K562 (cell line): ENCODE data around the gene PCNX3. TPM values are rescaled to one million over a fixed set of nuclear protein-coding genes. Genes with fewer than 3 reads are reported as not detected.

ENCODE experiments used
- BCOR ChIP-seq: fragments of 450-650 bp; IDR thresholded peaks from 2 replicates; pipeline ENCODE4 v1.6.1; 2016
- ESRRA ChIP-seq: fragments of 450-650 bp; IDR thresholded peaks from 2 replicates; pipeline ENCODE4 v1.6.1; 2014; ENCODE audit warnings: low read depth, mild to moderate bottlenecking, moderate library complexity, borderline replicate concordance
- ETS2 ChIP-seq: IDR thresholded peaks from 2 replicates; pipeline ENCODE4 v1.6.1; 2016; ENCODE audit warnings: borderline replicate concordance, missing genetic modification characterization, mild to moderate bottlenecking, moderate library complexity, missing compliant biosample characterization; ENCODE audit not compliant: poor library complexity, severe bottlenecking
- JUN ChIP-seq, 2 experiments: sonication (generic) in 1 of 2; formaldehyde crosslinking in 1 of 2; IDR thresholded peaks; 2 replicates each; pipeline versions ENCODE4 v1.6.1 to v1.8.0; 2012 to 2022; ENCODE audit warnings: borderline replicate concordance in 2 of 2, mild to moderate bottlenecking in 2 of 2, improper control_type of control experiment in 1 of 2, low read depth in 1 of 2, low read length in 1 of 2, missing genetic modification reagents in 1 of 2
- NEUROD1 ChIP-seq: fragments of 150-350 bp; IDR thresholded peaks from 2 replicates; pipeline ENCODE4 v1.6.1; 2014; ENCODE audit warnings: borderline replicate concordance, low read length, low read depth; ENCODE audit not compliant: partially characterized antibody
- POLR2AphosphoS5 ChIP-seq: IDR thresholded peaks from 2 replicates; pipeline ENCODE4 v1.6.1; 2011; ENCODE audit warnings: mild to moderate bottlenecking, low read depth, low read length, moderate library complexity; ENCODE audit not compliant: control insufficient read depth, insufficient read depth
- RERE ChIP-seq: sonication (generic); formaldehyde crosslinking; IDR thresholded peaks from 2 replicates; pipeline ENCODE4 v1.8.0; 2023; ENCODE audit warnings: missing genetic modification reagents, mild to moderate bottlenecking, borderline replicate concordance
- TOE1 ChIP-seq, 2 experiments: fragments of 450-650 bp in 1 of 2; sonication (generic) in 1 of 2; formaldehyde crosslinking in 1 of 2; IDR thresholded peaks; 2 replicates each; pipeline versions ENCODE4 v1.7.1 to v1.8.0; 2016 to 2022; ENCODE audit warnings: borderline replicate concordance in 2 of 2, mild to moderate bottlenecking in 2 of 2, antibody characterized with exemption in 1 of 2, inconsistent platforms in 1 of 2, low read depth in 1 of 2, missing genetic modification reagents in 1 of 2, moderate library complexity in 1 of 2
- ZNF79 ChIP-seq: fragments of 250-450 bp; sonication (Bioruptor Pico); IDR thresholded peaks from 2 replicates; pipeline ENCODE4 v1.4.0; 2020; ENCODE audit warnings: low read depth, mild to moderate bottlenecking, moderate library complexity
- polyA plus RNA-seq, 8 experiments: library from polyadenylated mRNA; depleted of rRNA in 4 of 8; stranded (reverse) in 5 of 8; unstranded in 3 of 8; fragments of >200 nt; fragmentation: Nextera tagmentation in 2 of 8; fragmentation: Illumina TruSeq in 1 of 8; extraction: Ambion mirVana in 2 of 8; extraction: Trizol in 1 of 8; gene quantifications; 2 replicates each; pipeline versions ENCODE4 v1.2.1 to v1.2.3, GENCODE V29; 2011 to 2014; ENCODE audit warnings: inconsistent platforms in 1 of 8, missing spikeins in 1 of 8
- total RNA-seq, 7 experiments: library from RNA; depleted of rRNA in 6 of 7; stranded (reverse); fragments of >200 nt in 6 of 7; fragmentation: Illumina TruSeq in 2 of 7; extraction: Trizol in 2 of 7; gene quantifications; 2 replicates each; pipeline versions ENCODE4 v1.2.1 to v1.2.3, GENCODE V29; 2011 to 2021; ENCODE audit warnings: low replicate concordance in 1 of 7

PCNX3 gene
- total and polyA plus RNA-seq, 9 of the 15 experiments (the other 6 are each of a cell fraction or from before 2014, with no cell fraction given): 0.11 to 47.8 (median 12.8) TPM

GRCh38 chr11:65662799-65663638 lies 47.4 kb downstream of the PCNX3 start, which contains the start of gene RELA (continued):
- 0 out of 2 replicates have a peak, but pooled peaks have one; percentile 61 for TF ChIP-seq RERE
- peak; percentile 88 for TF ChIP-seq JUN (IDR thresholded peaks at IDR 0.05; ENCODE audit: borderline replicate concordance, low read depth, low read length)
- peak; percentile 78; the same call in 1 of the 2 replicates for TF ChIP-seq JUN (CRISPR knock-in tag; IDR thresholded peaks at IDR 0.05; ENCODE audit: borderline replicate concordance)
- TF ChIP-seq ZNF79 (CRISPR knock-in tag): no peak
- TF ChIP-seq BCOR: peak; percentile 71; the same call in 1 of the 2 replicates
- TF ChIP-seq POLR2AphosphoS5: peak; percentile 68
- TF ChIP-seq TOE1 (IDR thresholded peaks at IDR 0.05; ENCODE audit: borderline replicate concordance): peak; percentile 78; the same call in 1 of the 2 replicates
- no peak for TF ChIP-seq TOE1 (CRISPR knock-in tag; IDR thresholded peaks at IDR 0.05; ENCODE audit: borderline replicate concordance, low read depth)
- 0 out of 2 replicates have a peak, but pooled peaks have one; percentile 26 for TF ChIP-seq ESRRA
- peak; percentile 77 for TF ChIP-seq NEUROD1
- TF ChIP-seq ETS2: no peak
